B cell (primary cell): Measurements from ENCODE around the gene ICAM3. TPM values are rescaled to one million over a fixed set of nuclear protein-coding genes. Genes with fewer than 3 reads are reported as not detected.

Experiments used
- ATAC-seq: fragments of 200-7000 bp; cut with Tn5 transposase; one replicate; pipeline ENCODE4 v1.10.0; 2021; ENCODE audit warnings: low read depth, mild to moderate bottlenecking, moderate number of reproducible peaks, moderate library complexity
- CTCF ChIA-PET: fragments of 350-600 bp; sonication (Branson Sonifier 250); formaldehyde crosslinking; loops from one replicate; lab custom pipeline; 2021; ENCODE audit warnings: antibody characterized with exemption, inconsistent platforms; lab: Charles Lee
- POLR2A ChIA-PET: fragments of 350-600 bp; sonication (Branson Sonifier 250); formaldehyde crosslinking; loops from one replicate; lab custom pipeline; 2021; ENCODE audit warnings: antibody characterized with exemption; lab: Charles Lee
- DNase-seq: peaks from one replicate; pipeline ENCODE4 v3.0.0; 2013
- H2AFZ ChIP-seq: 2 replicates; pipeline ENCODE4 v1.6.1; 2012; ENCODE audit warnings: mild to moderate bottlenecking, low read depth, low read length; ENCODE audit not compliant: insufficient read depth, poor library complexity, severe bottlenecking
- H3K27ac ChIP-seq, 2 donors: 1 replicate in 1 of 2; 2 replicates in 1 of 2; pipeline ENCODE4 v1.5.1; 2012 to 2013; ENCODE audit warnings: low read length in 2 of 2, mild to moderate bottlenecking in 2 of 2, moderate library complexity in 1 of 2
- H3K27me3 ChIP-seq, 4 experiments: fragments of 200-600 bp in 1 of 4; sonication (generic) in 1 of 4; replicated peaks in 1 of 4; 1 replicate in 2 of 4; 2 replicates in 2 of 4; pipeline versions ENCODE4 v1.6.1 to v1.7.0; 2013 to 2016; ENCODE audit warnings: low read length in 3 of 4, mild to moderate bottlenecking in 2 of 4, mixed read lengths in 1 of 4, moderate library complexity in 1 of 4; ENCODE audit not compliant: insufficient read depth in 4 of 4, control insufficient read depth in 3 of 4; ENCODE audit errors: control extremely low read depth in 1 of 4
- H3K36me3 ChIP-seq, 2 experiments: replicated peaks in 1 of 2; 1 replicate in 1 of 2; 2 replicates in 1 of 2; pipeline versions ENCODE4 v1.6.1 to v1.7.1; 2013; ENCODE audit warnings: low read length in 1 of 2; ENCODE audit not compliant: insufficient read depth in 2 of 2, control insufficient read depth in 1 of 2; ENCODE audit errors: control extremely low read depth in 1 of 2, extremely low read depth in 1 of 2
- H3K4me1 ChIP-seq, 2 donors: fragments of 200-600 bp in 1 of 2; sonication (generic) in 1 of 2; 1 replicate in 1 of 2; 2 replicates in 1 of 2; pipeline versions ENCODE4 v1.5.1 to v1.6.1; 2013 to 2017; ENCODE audit warnings: low read length in 2 of 2; ENCODE audit not compliant: control insufficient read depth in 2 of 2, insufficient read depth in 2 of 2
- H3K4me2 ChIP-seq: replicated peaks from 2 replicates; pipeline ENCODE3; 2012; ENCODE audit warnings: mild to moderate bottlenecking, low read depth, low read length; ENCODE audit not compliant: poor library complexity, severe bottlenecking
- H3K4me3 ChIP-seq, 5 experiments: fragments of 200-600 bp in 1 of 5; sonication (generic) in 1 of 5; 1 replicate in 3 of 5; 2 replicates in 2 of 5; pipeline versions ENCODE4 v1.5.1 to v1.7.0; 2011 to 2016; ENCODE audit warnings: low read length in 4 of 5, mild to moderate bottlenecking in 4 of 5, low read depth in 2 of 5, control low read depth in 1 of 5, moderate library complexity in 1 of 5; ENCODE audit not compliant: insufficient read depth in 1 of 5; ENCODE audit errors: control extremely low read depth in 1 of 5, extremely low read depth in 1 of 5
- H3K79me2 ChIP-seq: fragments of 200-600 bp; sonication (generic); one replicate; pipeline ENCODE4 v1.6.0; 2016; ENCODE audit warnings: low read length; ENCODE audit not compliant: control insufficient read depth, insufficient read depth
- H3K9ac ChIP-seq: fragments of 200-600 bp; sonication (generic); 2 replicates; pipeline ENCODE4 v1.6.1; 2017; ENCODE audit warnings: mild to moderate bottlenecking, low read length, moderate library complexity
- H3K9me3 ChIP-seq, 3 donors: one replicate each; pipeline versions ENCODE4 v1.6.1 to v1.7.1; 2013; ENCODE audit warnings: low read length in 2 of 3; ENCODE audit not compliant: control insufficient read depth in 2 of 3, insufficient read depth in 1 of 3; ENCODE audit errors: control extremely low read depth in 1 of 3
- H4K20me1 ChIP-seq: 2 replicates; pipeline ENCODE4 v1.6.0; 2012; ENCODE audit warnings: mild to moderate bottlenecking, low read length; ENCODE audit not compliant: insufficient read depth, control insufficient read depth, poor library complexity, severe bottlenecking
- H3K27ac Mint-ChIP-seq: one replicate; pipeline ENCODE4 v1.8.0; 2021; ENCODE audit warnings: mixed read lengths
- H3K27me3 Mint-ChIP-seq: one replicate; pipeline ENCODE4 v1.8.0; 2021; ENCODE audit warnings: mixed read lengths
- H3K4me1 Mint-ChIP-seq: one replicate; pipeline ENCODE4 v1.8.0; 2021; ENCODE audit warnings: mixed read lengths
- H3K4me3 Mint-ChIP-seq: one replicate; pipeline ENCODE4 v1.8.0; 2021; ENCODE audit warnings: mixed read lengths
- H3K9me3 Mint-ChIP-seq: one replicate; pipeline ENCODE4 v1.8.0; 2022; ENCODE audit warnings: mixed read lengths; ENCODE audit not compliant: insufficient read depth
- EZH2 ChIP-seq: IDR thresholded peaks from 2 replicates; pipeline ENCODE4 v1.6.1; 2012; ENCODE audit warnings: borderline replicate concordance, low read depth, mild to moderate bottlenecking, moderate library complexity, low read length; ENCODE audit not compliant: insufficient read depth, poor library complexity, severe bottlenecking
- WGBS: methylation state at CpG from one replicate; pipeline ENCODE4 v1.1.5; 2013; ENCODE audit warnings: missing lambda C conversion rate; ENCODE audit not compliant: insufficient coverage; 5-methylcytosine and 5-hydroxymethylcytosine counted together
- intact Hi-C: fragments of 100-400 bp; cut with micrococcal nuclease; formaldehyde crosslinking; loops from one replicate; pipeline ENCODE4 v1.10.0; 2022
- polyA plus RNA-seq: library from polyadenylated mRNA; depleted of rRNA; stranded (reverse); fragments of >200 nt; gene quantifications from 2 replicates; pipeline ENCODE4 v1.2.3, GENCODE V29; 2012
- total RNA-seq, 2 donors: library from RNA; stranded (reverse); fragments of 120-200 nt in 1 of 2; gene quantifications; 1 replicate in 1 of 2; 2 replicates in 1 of 2; pipeline versions ENCODE4 v1.2.3 to v1.2.4, GENCODE V29; 2013 to 2022
- TF ChIP-seq, protein P1 (sequence below): fragments of 200-600 bp; IDR thresholded peaks from one replicate; pipeline ENCODE4 v1.8.0; 2022; ENCODE audit warnings: antibody characterized with exemption, mild to moderate bottlenecking

Gene ICAM3
- total and polyA plus RNA-seq, 2 donors (not counting 1 experiment from before 2014, with no cell fraction given): 119 to 223 TPM

GRCh38 chr19:10334588-10335351 is 4.7 kb downstream of the ICAM3 start:
- CTCF ChIA-PET: interaction anchor here (1.7 to 4.3 kb wide), 2 partner anchors 54 to 65 kb away, joined by 9 to 14 read pairs; partner anchors contain the start of gene ICAM1
- Histone ChIP-seq H3K9me3 (peaks cover 0 to 15% (median 0%) of the 10 kb centered on the region in 3 donors), H3K36me3 (peaks cover 0 to 33% of the 10 kb centered on the region in 2 experiments), H3K4me2 (no peak overlapping the region), H4K20me1 (peaks cover 50% of the 10 kb centered on the region), H3K4me1 (peaks cover 23 to 37% of the 10 kb centered on the region in 2 donors), H3K27ac (no peak overlapping the region), H3K79me2 (peaks cover 92% of the 10 kb centered on the region), H2AFZ (no peak overlapping the region), H3K27me3 (no peaks in the 10 kb centered on the region), H3K4me3 (no peak overlapping the region), H3K9ac (no peak overlapping the region)
- DNase-seq (peak; percentile 40), ATAC-seq (no peak)
- intact Hi-C loops: loop anchor here (5.0 kb wide), 1 partner anchor 318 kb away; the partner anchor contains the start of gene ILF3
- no peak overlapping the region for H3K4me3 Mint-ChIP-seq
- no peak for TF ChIP-seq EZH2
- TF ChIP-seq, protein P1, sequence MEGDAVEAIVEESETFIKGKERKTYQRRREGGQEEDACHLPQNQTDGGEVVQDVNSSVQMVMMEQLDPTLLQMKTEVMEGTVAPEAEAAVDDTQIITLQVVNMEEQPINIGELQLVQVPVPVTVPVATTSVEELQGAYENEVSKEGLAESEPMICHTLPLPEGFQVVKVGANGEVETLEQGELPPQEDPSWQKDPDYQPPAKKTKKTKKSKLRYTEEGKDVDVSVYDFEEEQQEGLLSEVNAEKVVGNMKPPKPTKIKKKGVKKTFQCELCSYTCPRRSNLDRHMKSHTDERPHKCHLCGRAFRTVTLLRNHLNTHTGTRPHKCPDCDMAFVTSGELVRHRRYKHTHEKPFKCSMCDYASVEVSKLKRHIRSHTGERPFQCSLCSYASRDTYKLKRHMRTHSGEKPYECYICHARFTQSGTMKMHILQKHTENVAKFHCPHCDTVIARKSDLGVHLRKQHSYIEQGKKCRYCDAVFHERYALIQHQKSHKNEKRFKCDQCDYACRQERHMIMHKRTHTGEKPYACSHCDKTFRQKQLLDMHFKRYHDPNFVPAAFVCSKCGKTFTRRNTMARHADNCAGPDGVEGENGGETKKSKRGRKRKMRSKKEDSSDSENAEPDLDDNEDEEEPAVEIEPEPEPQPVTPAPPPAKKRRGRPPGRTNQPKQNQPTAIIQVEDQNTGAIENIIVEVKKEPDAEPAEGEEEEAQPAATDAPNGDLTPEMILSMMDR: no peak
- POLR2A ChIA-PET: interaction anchor here (0.6 to 2.2 kb wide), 3 partner anchors 38 to 107 kb away, joined by 6 to 13 read pairs (median 9); partner anchors contain the start of gene ICAM1
- H3K9me3 Mint-ChIP-seq: no peaks in the 10 kb centered on the region
- peak overlapping the region; percentile 32 for H3K27ac Mint-ChIP-seq
- peaks cover 37% of the 10 kb centered on the region for H3K4me1 Mint-ChIP-seq
- WGBS: 87% methylated on average over 57 of the region's 59 CpGs
- no peaks in the 10 kb centered on the region for H3K27me3 Mint-ChIP-seq
